Osteoblast (primary cell): ENCODE results near the gene MARCHF3. TPM values are rescaled to one million over a fixed set of nuclear protein-coding genes. Genes with fewer than 3 reads are reported as not detected.

Experiments used
- DNase-seq: peaks from one replicate; pipeline ENCODE4 v3.0.0; 2011; ENCODE audit warnings: low spot score, mixed read lengths; ENCODE audit not compliant: insufficient read length; ENCODE audit errors: missing footprints
- H2AFZ ChIP-seq: 2 replicates; pipeline ENCODE4 v1.6.0; 2011; ENCODE audit warnings: mild to moderate bottlenecking, low read length
- H3K27ac ChIP-seq: 2 replicates; pipeline ENCODE4 v1.5.1; 2011; ENCODE audit warnings: mild to moderate bottlenecking, low read depth, low read length, moderate library complexity
- H3K27me3 ChIP-seq: 2 replicates; pipeline ENCODE4 v1.6.0; 2012; ENCODE audit warnings: mild to moderate bottlenecking, control low read depth, inconsistent platforms, low read length, moderate library complexity; ENCODE audit not compliant: insufficient read depth
- H3K36me3 ChIP-seq: 2 replicates; pipeline ENCODE4 v1.5.1; 2011; ENCODE audit warnings: mild to moderate bottlenecking, low read length, control low read depth, moderate library complexity; ENCODE audit not compliant: insufficient read depth
- H3K4me1 ChIP-seq: 2 replicates; pipeline ENCODE4 v1.5.1; 2011; ENCODE audit warnings: mild to moderate bottlenecking, low read length, control low read depth, moderate library complexity; ENCODE audit not compliant: insufficient read depth
- H3K4me2 ChIP-seq: 2 replicates; pipeline ENCODE4 v1.6.0; 2011; ENCODE audit warnings: mild to moderate bottlenecking, low read length; ENCODE audit not compliant: insufficient read depth
- H3K4me3 ChIP-seq: fragments of 200-600 bp; sonication (generic); 3 replicates; pipeline ENCODE4 v1.5.1; 2012; ENCODE audit warnings: mild to moderate bottlenecking, low read length, inconsistent platforms; ENCODE audit not compliant: insufficient read depth
- H3K79me2 ChIP-seq: 2 replicates; pipeline ENCODE4 v1.6.0; 2012; ENCODE audit warnings: mild to moderate bottlenecking, low read length, control low read depth, inconsistent platforms; ENCODE audit not compliant: insufficient read depth
- H3K9me3 ChIP-seq: 2 replicates; pipeline ENCODE4 v1.5.1; 2011; ENCODE audit warnings: low read depth, low read length, control low read depth
- H4K20me1 ChIP-seq: 2 replicates; pipeline ENCODE4 v1.6.0; 2012; ENCODE audit warnings: mild to moderate bottlenecking, low read length, control low read depth; ENCODE audit not compliant: insufficient read depth
- total RNA-seq: library from RNA; depleted of rRNA; stranded (reverse); fragments of >200 nt; gene quantifications from 2 replicates; pipeline ENCODE4 v1.2.3, GENCODE V29; 2012
- TF ChIP-seq, protein P1 (sequence below): IDR thresholded peaks from 2 replicates; pipeline ENCODE4 v1.5.1; 2011; ENCODE audit warnings: mild to moderate bottlenecking, low read depth, low read length, moderate library complexity; ENCODE audit errors: extremely low read depth

The MARCHF3 gene
- total RNA-seq, 1 donor, result 2.2 TPM

DNA sequence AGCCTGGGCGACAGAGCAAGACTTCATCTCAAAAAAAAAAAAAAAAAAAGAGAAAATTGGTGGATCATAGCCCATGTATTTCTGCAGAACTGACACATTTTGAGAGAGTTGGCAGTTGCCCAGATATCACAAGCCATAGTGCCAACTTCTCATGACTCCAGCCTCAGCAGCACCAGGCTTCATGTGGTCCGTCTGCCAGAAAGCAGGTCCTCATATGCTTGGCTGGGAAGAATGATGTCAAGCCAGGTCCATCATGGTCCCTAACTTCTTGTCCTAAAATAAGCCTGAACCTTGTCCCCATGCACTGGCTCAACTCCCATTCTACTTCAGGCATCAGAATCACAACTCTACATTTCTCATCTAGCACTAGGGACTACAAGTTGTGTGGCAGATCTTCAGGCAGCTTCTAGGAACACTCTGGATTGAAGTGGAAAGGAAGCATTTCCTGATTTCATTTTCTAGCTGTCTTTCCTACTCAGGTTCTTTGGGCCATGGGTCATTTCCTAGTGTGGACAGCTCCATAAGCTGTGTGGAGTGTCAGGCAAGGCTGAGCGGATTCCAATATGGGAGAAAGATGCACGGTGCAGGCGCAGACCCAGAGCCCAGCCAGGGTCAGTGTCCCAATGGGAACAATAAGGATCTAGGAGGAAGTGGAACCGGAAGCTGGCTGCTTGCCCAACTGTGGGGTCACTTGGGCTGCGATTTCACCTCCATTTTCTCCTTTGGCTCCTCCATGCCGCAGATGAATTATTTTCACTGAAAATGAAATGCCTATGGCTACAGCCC, 163.3 kb downstream of the MARCHF3 start:
- Histone ChIP-seq H3K79me2 (no peaks in the 10 kb centered on the region), H3K4me1 (peaks cover 18% of the 10 kb centered on the region), H3K4me3 (no peak overlapping the region), H3K4me2 (no peak overlapping the region), H3K36me3 (no peaks in the 10 kb centered on the region), H3K27ac (no peak overlapping the region), H2AFZ (no peak overlapping the region), H4K20me1 (no peaks in the 10 kb centered on the region), H3K9me3 (no peaks in the 10 kb centered on the region), H3K27me3 (no peaks in the 10 kb centered on the region)
- TF ChIP-seq, protein P1, sequence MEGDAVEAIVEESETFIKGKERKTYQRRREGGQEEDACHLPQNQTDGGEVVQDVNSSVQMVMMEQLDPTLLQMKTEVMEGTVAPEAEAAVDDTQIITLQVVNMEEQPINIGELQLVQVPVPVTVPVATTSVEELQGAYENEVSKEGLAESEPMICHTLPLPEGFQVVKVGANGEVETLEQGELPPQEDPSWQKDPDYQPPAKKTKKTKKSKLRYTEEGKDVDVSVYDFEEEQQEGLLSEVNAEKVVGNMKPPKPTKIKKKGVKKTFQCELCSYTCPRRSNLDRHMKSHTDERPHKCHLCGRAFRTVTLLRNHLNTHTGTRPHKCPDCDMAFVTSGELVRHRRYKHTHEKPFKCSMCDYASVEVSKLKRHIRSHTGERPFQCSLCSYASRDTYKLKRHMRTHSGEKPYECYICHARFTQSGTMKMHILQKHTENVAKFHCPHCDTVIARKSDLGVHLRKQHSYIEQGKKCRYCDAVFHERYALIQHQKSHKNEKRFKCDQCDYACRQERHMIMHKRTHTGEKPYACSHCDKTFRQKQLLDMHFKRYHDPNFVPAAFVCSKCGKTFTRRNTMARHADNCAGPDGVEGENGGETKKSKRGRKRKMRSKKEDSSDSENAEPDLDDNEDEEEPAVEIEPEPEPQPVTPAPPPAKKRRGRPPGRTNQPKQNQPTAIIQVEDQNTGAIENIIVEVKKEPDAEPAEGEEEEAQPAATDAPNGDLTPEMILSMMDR, result no peak
- no peak for DNase-seq

DNA sequence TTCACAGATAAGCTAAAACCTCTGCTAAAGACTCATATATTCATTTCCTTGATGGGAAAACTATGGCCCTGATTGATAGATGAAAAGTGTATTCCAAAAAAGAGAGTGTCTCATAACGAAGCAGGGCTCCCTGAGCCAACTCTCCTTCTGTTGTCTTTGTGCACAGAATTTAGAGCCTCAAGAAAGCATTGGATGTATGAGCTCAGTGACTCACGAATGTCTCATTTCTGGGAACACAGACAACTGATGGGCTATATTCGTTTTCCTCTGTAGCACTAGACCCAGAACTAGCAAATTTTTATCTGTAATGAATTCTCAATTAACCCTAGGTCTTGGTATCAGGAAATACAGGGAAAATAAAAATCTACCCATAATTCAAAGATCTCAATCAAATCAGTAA, 165.1 kb downstream of the MARCHF3 start:
- H4K20me1 ChIP-seq, result no peaks in the 10 kb centered on the region
- H3K27me3 ChIP-seq, result no peaks in the 10 kb centered on the region
- H3K36me3 ChIP-seq, result no peaks in the 10 kb centered on the region
- H3K4me1 ChIP-seq, result peaks cover 18% of the 10 kb centered on the region
- H3K79me2 ChIP-seq, result no peaks in the 10 kb centered on the region
- peak overlapping the region; percentile 24 for H3K4me2 ChIP-seq
- peak; percentile 97 for DNase-seq
- H3K4me3 ChIP-seq, result no peak overlapping the region
- TF ChIP-seq, protein P1, result no peak
- no peak overlapping the region for H2AFZ ChIP-seq
- no peaks in the 10 kb centered on the region for H3K9me3 ChIP-seq
- H3K27ac ChIP-seq, result peak overlapping the region; percentile 28

DNA sequence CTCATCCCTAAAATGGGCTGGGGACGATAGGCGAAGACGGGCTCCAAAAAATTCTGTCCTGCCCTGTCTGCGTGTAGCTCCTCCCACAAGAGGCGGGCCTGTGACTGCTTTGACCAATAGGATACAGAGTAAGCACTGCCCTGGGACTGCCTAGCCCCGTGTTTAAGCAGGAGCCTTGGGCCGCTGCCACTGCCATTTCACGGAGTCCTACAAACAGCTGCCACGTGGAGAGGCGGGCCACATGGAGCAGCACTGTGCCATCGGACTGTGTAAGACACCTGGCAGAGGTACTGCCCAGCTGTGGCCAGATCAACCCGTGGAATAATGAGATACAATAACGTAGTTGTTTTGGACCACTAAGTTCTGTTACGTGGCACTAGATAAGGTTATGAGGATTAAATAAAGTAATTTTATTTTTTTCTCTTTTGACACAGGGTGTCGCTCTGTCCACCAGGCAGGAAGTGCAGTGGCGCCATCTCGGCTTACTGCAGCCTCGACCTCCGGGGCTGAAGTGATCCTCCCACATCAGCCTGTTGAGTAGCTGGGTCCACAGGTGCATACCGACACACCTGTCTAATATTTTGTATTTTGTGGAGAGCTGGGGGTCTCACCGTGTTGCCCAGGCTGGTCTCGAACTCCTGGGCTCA, 166.2 kb downstream of the MARCHF3 start:
- Histone ChIP-seq H3K79me2 (no peaks in the 10 kb centered on the region), H3K4me3 (no peak overlapping the region), H3K27ac (no peak overlapping the region), H3K9me3 (no peaks in the 10 kb centered on the region), H2AFZ (no peak overlapping the region), H3K4me1 (peaks cover 15% of the 10 kb centered on the region), H3K4me2 (no peak overlapping the region), H4K20me1 (no peaks in the 10 kb centered on the region), H3K36me3 (no peaks in the 10 kb centered on the region), H3K27me3 (no peaks in the 10 kb centered on the region)
- no peak for DNase-seq
- TF ChIP-seq, protein P1, result no peak

DNA sequence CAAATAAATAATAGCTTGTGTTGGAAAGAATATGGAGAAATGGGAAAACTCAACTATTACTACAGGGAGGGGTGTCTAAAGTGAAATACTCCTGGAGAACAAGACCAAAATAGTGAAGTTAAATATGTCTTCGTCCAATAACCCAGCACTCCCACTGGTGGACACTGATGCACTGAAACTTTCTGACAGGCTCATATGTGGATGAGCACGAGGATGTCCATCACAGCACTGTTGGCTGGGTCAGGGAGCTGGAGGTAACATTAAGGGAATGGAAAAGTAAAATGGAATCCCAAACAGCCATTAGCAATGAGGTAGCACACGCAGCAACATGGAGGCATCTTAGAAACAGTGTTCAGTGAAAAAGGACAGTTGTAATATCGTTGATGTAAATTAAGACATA, 167.0 kb downstream of the MARCHF3 start:
- TF ChIP-seq, protein P1, result no peak
- no peaks in the 10 kb centered on the region for H3K79me2 ChIP-seq
- no peaks in the 10 kb centered on the region for H3K9me3 ChIP-seq
- no peak for DNase-seq
- H4K20me1 ChIP-seq, result no peaks in the 10 kb centered on the region
- no peaks in the 10 kb centered on the region for H3K36me3 ChIP-seq
- no peak overlapping the region for H3K4me2 ChIP-seq
- H3K27me3 ChIP-seq, result no peaks in the 10 kb centered on the region
- H3K4me3 ChIP-seq, result no peak overlapping the region
- H2AFZ ChIP-seq, result no peak overlapping the region
- peaks cover 11% of the 10 kb centered on the region for H3K4me1 ChIP-seq
- no peak overlapping the region for H3K27ac ChIP-seq
